T-helper 1 cell treated with Interleukin-12 subunit alpha and Interleukin-12 subunit beta and Interleukin-4 antibody, amounts not matched to agents 30 ng/mL and 1 ng/mL, for 36 hours (primary cell): Measurements from ENCODE around the gene SERP2. TPM values are rescaled to one million over a fixed set of nuclear protein-coding genes. Genes with fewer than 3 reads are reported as not detected.

Experiments used
- intact Hi-C: fragments of 100-400 bp; cut with micrococcal nuclease; formaldehyde crosslinking; loops from one replicate; pipeline ENCODE4 v1.15.1; 2024
- total RNA-seq: library from RNA; stranded (reverse); gene quantifications from 2 replicates; pipeline ENCODE4 v1.2.3, GENCODE V29; 2022

The SERP2 gene
- total RNA-seq, 1 donor from 2014 or later, result 1.7 TPM

- intact Hi-C loops, result no loop called here
These were observed 14.9 kb downstream of the SERP2 start for GRCh38 chr13:44388427-44389059.

DNA sequence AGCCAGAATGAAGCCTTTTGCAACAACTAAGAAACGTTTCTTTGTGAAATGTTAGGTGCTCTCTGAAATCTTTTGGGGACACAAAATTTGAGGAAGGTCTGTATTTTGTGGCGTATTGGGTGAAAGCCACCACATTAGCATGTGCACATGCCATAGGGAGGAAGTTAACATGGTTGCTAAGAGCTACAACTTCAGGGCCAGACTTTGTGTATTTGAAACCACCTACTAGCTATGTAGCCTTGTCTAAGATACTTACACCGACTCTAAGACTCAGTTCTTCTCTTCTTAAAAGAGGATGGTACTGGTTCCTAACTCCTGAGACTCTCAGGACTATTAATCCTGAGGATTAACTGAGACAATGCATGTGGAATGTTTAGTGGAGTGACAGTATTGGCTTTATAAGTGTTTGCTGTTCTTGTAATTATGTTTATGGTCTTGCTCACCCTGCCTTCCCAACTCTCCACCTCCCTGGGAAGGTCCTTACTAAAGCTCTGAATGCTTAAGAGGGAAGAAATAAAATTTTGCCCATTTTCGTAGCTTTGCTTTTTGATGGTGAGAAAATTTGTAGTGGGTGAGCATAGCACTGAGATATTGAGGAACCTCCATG lies 15.5 kb downstream of the SERP2 start:
- intact Hi-C loops, result no loop called here

DNA sequence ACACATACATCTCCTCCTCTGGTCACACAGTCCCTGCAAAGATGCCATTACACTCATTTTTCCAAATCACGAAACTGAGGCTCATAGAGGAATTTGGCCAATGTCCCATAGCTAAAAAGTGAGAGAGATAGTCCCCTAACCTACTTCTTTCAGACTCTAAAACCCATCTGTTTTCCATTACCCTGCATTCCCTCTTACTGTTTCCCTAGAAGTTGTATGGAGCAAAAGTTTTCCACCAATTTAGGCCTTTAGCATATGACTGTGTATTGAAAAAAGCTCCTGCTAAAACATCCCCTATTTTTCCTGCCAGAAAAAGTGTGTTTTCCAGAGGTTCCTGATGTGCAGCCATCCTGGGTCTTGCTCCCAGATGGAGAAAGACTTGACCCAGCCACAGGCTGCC lies 16.3 kb downstream of the SERP2 start:
- intact Hi-C loops, result no loop called here

DNA sequence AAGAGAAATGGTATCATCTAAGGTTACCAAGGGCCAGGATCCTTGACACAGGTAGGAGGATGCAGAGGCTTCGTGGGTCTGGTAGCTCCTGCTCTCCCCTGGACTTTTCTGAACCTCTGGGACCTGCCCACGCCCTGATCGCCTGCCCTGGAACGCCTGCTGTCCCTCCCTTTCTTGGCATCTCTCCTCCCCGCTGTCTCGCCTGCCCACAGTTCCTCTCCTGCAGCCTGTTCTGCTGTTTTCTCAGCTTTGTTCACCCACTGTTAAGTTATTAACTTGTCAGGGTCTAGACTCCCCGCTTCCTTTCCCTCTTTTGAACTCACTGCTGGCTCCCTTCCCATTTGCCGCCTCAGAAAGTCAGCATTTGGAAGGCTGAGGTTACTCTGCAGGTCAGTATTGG lies 19.8 kb downstream of the SERP2 start:
- intact Hi-C loops, result no loop called here

GRCh38 chr13:44394658-44395057 lies 21.0 kb downstream of the SERP2 start:
- intact Hi-C loops, result no loop called here

DNA sequence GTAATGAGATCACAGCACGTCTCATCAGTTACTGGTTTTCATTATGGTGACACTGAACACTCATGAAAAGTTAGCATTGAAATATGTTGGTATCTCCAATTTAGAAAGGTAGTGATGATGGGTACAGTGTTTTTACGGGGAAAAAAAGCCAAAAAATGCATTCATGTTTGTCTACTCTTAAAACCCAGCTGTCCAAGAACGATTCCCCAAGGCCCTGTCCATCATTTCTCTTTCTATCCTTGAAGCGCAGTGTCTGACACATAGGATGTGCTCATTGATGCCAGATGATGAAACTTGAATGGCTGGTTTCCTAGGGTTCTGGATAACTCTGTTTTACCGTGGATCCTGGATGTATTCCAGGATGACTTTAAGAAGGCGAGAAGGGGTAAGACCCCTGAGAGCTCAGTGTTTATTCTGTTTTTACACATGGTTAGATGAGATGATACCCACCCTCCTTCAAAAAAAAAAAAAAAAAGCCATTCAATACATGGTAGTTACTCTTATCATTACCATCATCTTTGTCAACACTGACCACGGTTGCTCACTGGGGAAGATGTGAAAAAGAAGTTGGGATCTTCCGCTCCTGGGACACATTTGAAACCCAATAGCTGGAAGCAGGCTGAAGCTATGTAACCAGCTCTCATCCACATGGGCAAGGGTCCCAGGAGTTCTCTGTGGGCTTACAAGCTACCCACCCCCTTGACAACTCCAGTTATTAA lies 22.5 kb downstream of the SERP2 start:
- intact Hi-C loops, result no loop called here

GRCh38 chr13:44396701-44397580 lies 23.3 kb downstream of the SERP2 start:
- intact Hi-C loops, result no loop called here

DNA sequence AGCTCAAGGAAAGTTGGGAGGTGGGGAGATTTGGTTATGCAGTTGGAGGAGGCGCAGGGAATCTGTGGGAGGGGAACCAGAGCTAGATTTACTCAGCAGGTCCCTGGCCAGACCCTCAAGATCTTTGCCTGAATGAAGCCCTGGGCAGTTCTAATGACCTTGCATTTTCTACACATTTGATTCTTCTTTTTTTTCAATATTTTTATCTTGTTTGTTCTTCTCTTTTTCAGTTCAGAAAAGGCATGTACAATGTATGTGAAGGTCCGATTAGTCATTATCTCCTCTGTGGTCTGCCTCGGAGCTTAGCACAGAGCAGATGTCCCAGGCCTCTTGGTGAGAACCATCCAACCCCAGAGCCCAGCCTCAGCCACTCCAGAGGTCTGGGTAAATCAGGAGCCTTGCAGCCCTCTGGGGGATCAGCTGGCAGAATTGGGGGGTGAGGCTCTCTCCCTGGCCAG lies 24.2 kb downstream of the SERP2 start:
- intact Hi-C loops, result no loop called here

DNA sequence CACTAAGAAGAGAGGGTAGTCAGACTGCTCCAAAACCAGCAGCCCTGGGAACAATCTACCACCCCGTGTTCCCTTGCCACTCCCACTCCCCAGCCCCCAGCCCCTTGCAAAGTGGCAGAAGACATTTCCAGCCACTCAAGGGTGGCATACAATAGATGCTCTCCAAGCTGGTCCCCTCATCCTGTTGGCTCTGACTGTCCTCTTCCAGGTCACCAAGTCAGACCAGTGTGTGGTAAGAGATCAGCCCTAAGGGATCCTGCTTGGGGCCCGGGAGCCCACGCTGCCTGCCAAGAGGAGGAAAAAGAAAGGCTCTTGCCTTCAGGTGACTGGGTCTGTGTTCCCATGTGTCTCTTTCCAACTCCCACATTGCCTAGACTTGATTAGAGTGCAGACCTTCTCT lies 25.0 kb downstream of the SERP2 start:
- intact Hi-C loops, result no loop called here

GRCh38 chr13:44399074-44399473 lies 25.4 kb downstream of the SERP2 start:
- intact Hi-C loops, result no loop called here

DNA sequence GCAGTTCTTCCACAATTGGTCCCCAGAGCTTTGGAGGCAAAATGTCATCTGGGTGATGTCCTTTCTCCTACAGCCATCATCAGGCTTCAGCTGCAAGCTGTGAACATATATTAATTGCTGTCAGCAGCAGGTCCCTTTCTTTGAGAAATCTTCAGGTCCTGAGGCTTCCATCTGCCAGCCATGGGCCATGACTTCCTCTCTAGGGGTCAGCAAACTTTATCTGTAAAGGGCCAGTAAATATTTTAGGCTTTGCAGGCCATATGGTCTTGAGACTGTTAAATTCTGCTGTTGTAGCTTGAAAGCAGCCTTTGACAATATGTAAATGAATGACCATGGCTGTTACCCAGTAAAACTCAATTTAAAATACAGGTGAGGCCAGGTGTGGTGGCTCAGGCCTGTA lies 27.1 kb downstream of the SERP2 start:
- intact Hi-C loops, result no loop called here

GRCh38 chr13:44401577-44401976 lies 28.0 kb downstream of the SERP2 start:
- intact Hi-C loops, result no loop called here

GRCh38 chr13:44402899-44403445 lies 29.3 kb downstream of the SERP2 start:
- intact Hi-C loops, result no loop called here

- intact Hi-C loops, result no loop called here
These were observed 29.9 kb downstream of the SERP2 start for GRCh38 chr13:44403461-44404056.

- intact Hi-C loops, result no loop called here
These were observed 30.9 kb downstream of the SERP2 start for GRCh38 chr13:44404261-44405132.

GRCh38 chr13:44406617-44407016 lies 33.0 kb downstream of the SERP2 start:
- intact Hi-C loops, result no loop called here

DNA sequence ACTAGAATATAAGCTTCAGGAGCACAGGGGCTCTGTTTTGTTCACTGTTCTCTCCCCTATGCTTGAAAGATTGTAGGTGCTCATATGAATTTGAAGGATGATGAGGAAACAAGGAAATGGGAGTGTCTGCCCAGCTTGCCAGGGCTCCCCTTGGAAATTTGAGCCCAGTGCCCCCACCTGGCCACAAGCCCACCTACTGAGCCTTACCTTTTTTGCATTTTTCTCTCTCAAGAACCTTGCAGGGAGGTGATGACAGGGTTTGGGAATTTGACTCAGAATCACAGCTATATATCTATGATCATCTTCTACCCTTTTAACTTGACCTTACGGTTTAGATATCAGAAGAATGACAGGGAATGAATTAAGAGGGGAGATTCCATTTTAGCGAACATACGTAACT lies 33.8 kb downstream of the SERP2 start:
- intact Hi-C loops, result no loop called here

DNA sequence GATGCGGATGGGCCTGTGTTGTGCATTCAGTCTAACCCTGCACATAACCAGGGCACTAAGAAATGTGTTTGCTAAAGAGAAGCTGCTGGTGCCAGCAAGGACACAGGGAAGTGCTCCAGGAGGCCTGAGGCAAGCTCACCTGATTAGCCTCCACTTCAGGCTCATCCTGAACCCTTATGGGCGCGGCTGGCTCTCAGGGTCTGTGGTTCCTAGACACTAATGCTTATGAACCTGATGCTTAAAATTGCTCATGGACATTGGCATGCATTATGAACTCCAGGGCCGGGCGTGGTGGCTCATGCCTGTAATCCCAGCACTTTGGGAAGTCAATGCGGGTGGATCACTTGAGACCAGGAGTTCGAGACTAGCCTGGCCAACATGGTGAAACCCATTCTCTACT lies 34.3 kb downstream of the SERP2 start:
- intact Hi-C loops, result no loop called here

DNA sequence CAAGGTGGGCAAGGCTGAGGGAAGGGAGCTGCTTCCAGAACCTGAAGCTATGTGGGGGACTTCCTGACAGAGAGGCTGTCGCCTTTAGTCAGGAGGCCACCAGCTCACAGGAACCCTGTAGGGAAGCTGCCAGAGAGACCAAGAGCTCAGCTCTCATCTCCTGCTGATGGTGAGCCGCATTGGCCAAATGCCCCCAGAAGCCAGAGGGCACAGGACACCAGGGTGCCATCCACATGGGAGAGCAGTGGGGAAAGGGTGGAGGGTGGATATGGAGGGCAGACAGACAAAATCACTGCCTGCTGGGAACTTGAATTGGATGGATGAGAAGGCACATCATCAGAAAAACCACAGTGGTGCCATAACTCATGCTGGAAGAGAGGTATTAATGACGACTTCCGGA lies 36.0 kb downstream of the SERP2 start:
- intact Hi-C loops, result no loop called here

DNA sequence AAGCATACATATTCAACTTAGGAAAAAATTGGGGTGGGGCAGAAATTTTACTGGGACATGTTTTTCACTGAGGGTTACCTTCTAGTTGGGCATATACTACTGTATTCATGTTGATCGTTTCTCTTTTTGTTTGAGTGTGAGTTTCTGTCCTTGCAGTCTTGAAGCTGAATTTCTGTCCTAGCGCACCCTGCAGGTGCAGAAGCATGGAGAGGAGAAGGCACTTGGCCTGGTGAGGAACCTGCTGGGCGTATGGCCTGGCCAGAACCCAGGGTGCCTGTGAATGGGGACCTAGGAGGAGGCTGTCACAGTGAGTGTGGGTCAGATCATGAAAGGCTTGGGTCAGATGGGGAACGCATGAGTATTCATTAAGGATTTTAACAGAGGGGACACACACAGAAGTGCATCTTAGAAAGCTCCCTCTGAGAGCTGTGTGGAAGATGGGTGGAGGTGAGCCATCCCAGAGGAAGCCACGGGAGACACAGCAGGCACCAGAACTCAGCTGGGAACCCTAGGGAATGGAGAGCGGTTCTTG lies 36.8 kb downstream of the SERP2 start:
- intact Hi-C loops, result no loop called here
